BJ (cell line): ENCODE data around the gene CYP1A1. TPM values are rescaled to one million over a fixed set of nuclear protein-coding genes. Genes with fewer than 3 reads are reported as not detected.

Experiments
- CTCF ChIA-PET: fragments of 350-600 bp; formaldehyde crosslinking; extraction: SDS; loops from one replicate; lab custom pipeline; 2021; ENCODE audit warnings: antibody characterized with exemption, inconsistent platforms; lab: Yijun Ruan, JAX
- POLR2A ChIA-PET: fragments of 300-600 bp; sonication (Branson Sonifier 250); formaldehyde crosslinking; extraction: SDS; loops from one replicate; lab custom pipeline; 2021; ENCODE audit warnings: antibody characterized with exemption; lab: Charles Lee
- DNase-seq: peaks from one replicate; pipeline ENCODE4 v3.0.0-alpha.2; 2011; ENCODE audit warnings: low read depth
- H3K27me3 ChIP-seq: 2 replicates; pipeline ENCODE4 v1.6.0; 2011; ENCODE audit warnings: low read length; ENCODE audit not compliant: control insufficient read depth, insufficient read depth
- H3K36me3 ChIP-seq: 2 replicates; pipeline ENCODE4 v1.5.1; 2011; ENCODE audit warnings: low read length; ENCODE audit not compliant: control insufficient read depth, insufficient read depth
- H3K4me3 ChIP-seq: 2 replicates; pipeline ENCODE4 v1.5.1; 2011; ENCODE audit warnings: low read depth, mild to moderate bottlenecking, control low read depth, low read length
- CTCF ChIP-seq: IDR thresholded peaks from 2 replicates; pipeline ENCODE4 v1.5.1; 2011; ENCODE audit warnings: low read depth, mild to moderate bottlenecking, control low read depth, inconsistent platforms, low read length, moderate library complexity; ENCODE audit not compliant: insufficient read depth
- polyA plus RNA-seq: library from polyadenylated mRNA; depleted of rRNA; stranded (reverse); fragments of >200 nt; gene quantifications from 2 replicates; pipeline ENCODE4 v1.2.3, GENCODE V29; 2011

CYP1A1 gene
- polyA plus RNA-seq, 1 experiment: not detected

- ChIA-PET POLR2A (no interaction called here), CTCF (interaction anchor here (1.1 to 3.6 kb wide), 5 partner anchors 10 to 63 kb away, joined by 3 to 10 read pairs (median 4); partner anchors contain the start of gene CSK)
- Histone ChIP-seq H3K4me3 (no peak overlapping the region), H3K36me3 (no peaks in the 10 kb centered on the region), H3K27me3 (peaks cover 20% of the 10 kb centered on the region)
- no peak for DNase-seq
- no peak for TF ChIP-seq CTCF
Observed at GRCh38 chr15:74724570-74725224, 631 bp downstream of the CYP1A1 start.

- Histone ChIP-seq H3K36me3 (no peaks in the 10 kb centered on the region), H3K4me3 (no peak overlapping the region), H3K27me3 (peaks cover 20% of the 10 kb centered on the region)
- CTCF ChIA-PET: interaction anchor here (0.6 to 3.6 kb wide), 6 partner anchors 45 to 690 kb away, joined by 3 to 10 read pairs (median 3); partner anchors contain the start of gene CSK
- POLR2A ChIA-PET: no interaction called here
- no peak for TF ChIP-seq CTCF
- no peak for DNase-seq
Observed at GRCh38 chr15:74723754-74724334, 1.5 kb downstream of the CYP1A1 start.

GRCh38 chr15:74723187-74723586, 2.1 kb downstream of the CYP1A1 start:
- no peaks in the 10 kb centered on the region for H3K36me3 ChIP-seq
- ChIA-PET CTCF (interaction anchor here (0.6 to 3.6 kb wide), 3 partner anchors 45 to 691 kb away, joined by 3 to 10 read pairs (median 3); no protein-coding TSS in a partner anchor), POLR2A (no interaction called here)
- no peak overlapping the region for H3K4me3 ChIP-seq
- H3K27me3 ChIP-seq: peaks cover 20% of the 10 kb centered on the region
- DNase-seq: no peak
- TF ChIP-seq CTCF: no peak

GRCh38 chr15:74722591-74722990, 2.7 kb downstream of the CYP1A1 start:
- H3K4me3 ChIP-seq: no peak overlapping the region
- peaks cover 17% of the 10 kb centered on the region for H3K27me3 ChIP-seq
- no peaks in the 10 kb centered on the region for H3K36me3 ChIP-seq
- no peak for DNase-seq
- ChIA-PET CTCF (no interaction called here), POLR2A (no interaction called here)
- no peak for TF ChIP-seq CTCF

GRCh38 chr15:74716651-74717050, 8.7 kb downstream of the CYP1A1 start:
- H3K27me3 ChIP-seq: peaks cover 6% of the 10 kb centered on the region; the same call in 1 of the 2 replicates
- CTCF ChIA-PET: interaction anchor here (0.6 kb wide), 1 partner anchor 10 kb away, joined by 3 read pairs; no protein-coding TSS in a partner anchor
- no peak for TF ChIP-seq CTCF
- H3K36me3 ChIP-seq: no peaks in the 10 kb centered on the region
- H3K4me3 ChIP-seq: no peak overlapping the region
- DNase-seq: no peak
- POLR2A ChIA-PET: no interaction called here
